GM18505 (cell line): Measurements from ENCODE around the gene RAB13.

Source experiments
- ATAC-seq: cut with Tn5 transposase; IDR thresholded peaks from one replicate; pipeline ENCODE4 v1.9.1; 2021; ENCODE audit not compliant: unreplicated experiment
- POLR2A ChIP-seq: IDR thresholded peaks from 4 replicates; pipeline ENCODE4 v1.6.1; 2011; ENCODE audit warnings: borderline replicate concordance; ENCODE audit not compliant: insufficient read depth, insufficient read length; ENCODE audit errors: extremely low read depth

The RAB13 gene

DNA sequence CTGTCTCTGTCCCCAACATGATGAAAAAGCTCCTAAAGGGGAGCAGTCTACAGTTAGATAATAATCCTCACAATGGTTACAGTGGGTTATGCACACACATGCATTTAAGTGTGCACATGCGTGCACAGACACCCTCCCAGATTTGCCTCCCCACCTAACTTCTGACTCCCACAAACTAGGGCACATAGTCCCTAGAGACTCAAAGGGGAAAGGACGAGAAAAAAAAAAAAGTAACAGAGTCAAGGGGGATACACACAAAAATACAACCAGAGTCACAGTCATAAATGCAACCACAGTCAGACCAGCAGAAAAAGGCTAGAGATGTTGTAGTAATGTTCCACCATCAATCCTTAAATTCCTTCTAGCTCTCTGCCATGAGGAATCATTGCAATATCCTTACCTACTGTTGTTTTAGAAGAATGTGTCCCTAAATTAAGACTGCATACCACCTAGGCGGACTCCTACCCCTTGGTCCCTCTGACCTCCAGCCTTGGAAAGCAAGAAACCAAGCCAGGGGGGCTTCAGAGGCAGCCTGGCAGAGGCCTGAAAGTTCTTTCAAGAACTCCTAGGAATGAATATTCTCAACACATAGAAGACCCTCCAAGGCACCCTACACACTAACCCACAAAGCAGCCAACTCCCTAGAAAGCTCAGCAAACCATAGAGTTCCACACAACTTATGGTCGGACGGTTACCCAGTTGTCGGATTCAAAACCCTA lies 29.0 kb downstream of the RAB13 start:
- TF ChIP-seq POLR2A, result no peak
- no peak for ATAC-seq

GRCh38 chr1:153954826-153955225 lies 31.3 kb downstream of the RAB13 start:
- TF ChIP-seq POLR2A, result no peak
- no peak for ATAC-seq

GRCh38 chr1:153953859-153954365 lies 32.2 kb downstream of the RAB13 start:
- ATAC-seq, result no peak
- no peak for TF ChIP-seq POLR2A

- no peak for ATAC-seq
- no peak for TF ChIP-seq POLR2A
These were observed 34.3 kb downstream of the RAB13 start for GRCh38 chr1:153951801-153952200.

DNA sequence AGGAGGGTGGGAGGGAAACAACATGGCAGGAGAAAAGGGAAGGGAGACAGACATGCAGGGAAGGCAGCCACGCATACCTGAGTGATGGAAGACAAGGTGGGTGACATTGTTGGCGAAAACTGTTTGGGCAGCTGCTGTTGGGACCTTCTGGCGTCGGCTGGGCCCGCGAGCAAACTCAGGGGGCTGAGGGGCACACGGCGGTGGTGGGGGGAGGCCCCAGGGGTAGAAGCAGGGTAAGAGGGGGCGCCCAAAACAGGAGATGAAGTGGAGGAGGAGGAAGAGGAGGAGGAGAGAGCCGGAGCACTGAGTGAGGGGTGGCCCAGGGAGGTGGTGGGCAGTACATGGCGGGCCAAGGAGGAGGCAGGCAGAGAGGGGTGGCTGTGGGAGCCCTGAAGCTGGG lies 35.0 kb downstream of the RAB13 start:
- ATAC-seq, result no peak
- TF ChIP-seq POLR2A, result no peak

GRCh38 chr1:153946622-153947241 lies 39.4 kb downstream of the RAB13 start, which contains the start of gene DENND4B:
TSS of gene DENND4B (minus strand) at chr1:153946718. CDS start at chr1:153944374, 2,344 bp downstream.
- no peak for TF ChIP-seq POLR2A
- peak; percentile 57 for ATAC-seq

GRCh38 chr1:153945795-153946621 lies 40.1 kb downstream of the RAB13 start:
- peak; percentile 70 for TF ChIP-seq POLR2A
- ATAC-seq, result peak; percentile 65

GRCh38 chr1:153945131-153945794 lies 40.9 kb downstream of the RAB13 start:
- no peak for ATAC-seq
- TF ChIP-seq POLR2A, result peak; percentile 56

- no peak for TF ChIP-seq POLR2A
These were observed 41.4 kb downstream of the RAB13 start for GRCh38 chr1:153944827-153945117.

DNA sequence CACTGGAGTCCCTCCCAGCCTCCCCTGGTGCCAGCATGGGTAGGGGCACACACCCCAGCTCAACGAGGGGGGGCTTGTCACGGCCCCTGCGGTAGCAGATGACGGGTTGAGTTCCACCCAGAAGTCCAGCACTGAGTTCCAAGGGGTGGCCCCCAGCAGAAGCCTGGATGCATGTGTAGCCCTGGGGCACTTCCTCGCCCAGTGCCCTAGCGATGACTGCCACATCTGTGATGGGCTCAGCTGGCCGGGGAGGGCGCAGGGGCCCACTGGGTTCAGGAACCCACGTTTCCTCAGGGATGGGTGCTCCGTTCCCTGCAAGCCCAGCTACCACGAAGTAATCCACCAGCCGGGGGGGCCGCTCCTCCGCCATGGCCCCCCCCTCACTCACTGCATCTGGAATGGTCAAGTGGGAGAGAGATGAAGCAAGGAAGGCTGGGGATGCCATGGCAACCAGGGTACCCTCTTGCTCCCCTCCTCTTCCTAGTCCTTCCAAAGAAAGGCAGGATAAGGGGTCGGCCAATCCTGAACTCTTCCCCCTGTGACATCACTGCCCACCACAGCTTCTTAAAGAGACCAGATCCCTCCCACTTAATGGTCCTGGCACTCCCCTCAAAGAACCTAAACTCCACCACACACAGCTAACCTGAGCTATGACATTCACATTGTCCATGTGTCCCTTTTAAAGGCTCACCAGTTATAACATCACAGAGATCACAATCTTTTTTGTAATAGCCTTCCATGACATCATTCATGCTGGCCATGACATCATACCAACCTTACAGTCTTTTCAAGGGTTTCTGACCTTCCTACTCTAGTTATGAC lies 41.9 kb downstream of the RAB13 start:
- ATAC-seq, result no peak
- TF ChIP-seq POLR2A, result no peak

More at GRCh38 chr1:153944827-153945117, 41.4 kb downstream of the RAB13 start:
- no peak for ATAC-seq

- ATAC-seq, result no peak
- TF ChIP-seq POLR2A, result no peak
These were observed 43.2 kb downstream of the RAB13 start for GRCh38 chr1:153942766-153943549.
